ENCODE results near the gene RAB34.

- TF ChIP-seq, protein P1, sequence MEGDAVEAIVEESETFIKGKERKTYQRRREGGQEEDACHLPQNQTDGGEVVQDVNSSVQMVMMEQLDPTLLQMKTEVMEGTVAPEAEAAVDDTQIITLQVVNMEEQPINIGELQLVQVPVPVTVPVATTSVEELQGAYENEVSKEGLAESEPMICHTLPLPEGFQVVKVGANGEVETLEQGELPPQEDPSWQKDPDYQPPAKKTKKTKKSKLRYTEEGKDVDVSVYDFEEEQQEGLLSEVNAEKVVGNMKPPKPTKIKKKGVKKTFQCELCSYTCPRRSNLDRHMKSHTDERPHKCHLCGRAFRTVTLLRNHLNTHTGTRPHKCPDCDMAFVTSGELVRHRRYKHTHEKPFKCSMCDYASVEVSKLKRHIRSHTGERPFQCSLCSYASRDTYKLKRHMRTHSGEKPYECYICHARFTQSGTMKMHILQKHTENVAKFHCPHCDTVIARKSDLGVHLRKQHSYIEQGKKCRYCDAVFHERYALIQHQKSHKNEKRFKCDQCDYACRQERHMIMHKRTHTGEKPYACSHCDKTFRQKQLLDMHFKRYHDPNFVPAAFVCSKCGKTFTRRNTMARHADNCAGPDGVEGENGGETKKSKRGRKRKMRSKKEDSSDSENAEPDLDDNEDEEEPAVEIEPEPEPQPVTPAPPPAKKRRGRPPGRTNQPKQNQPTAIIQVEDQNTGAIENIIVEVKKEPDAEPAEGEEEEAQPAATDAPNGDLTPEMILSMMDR (conservative IDR thresholded peaks at IDR 0.05; ENCODE audit: low read length), result no peak
- TF ChIP-seq EZH2phosphoT487 (IDR thresholded peaks at IDR 0.05; ENCODE audit: borderline replicate concordance, low read depth, low read length), result no peak
Measured at GRCh38 chr17:28749516-28750177, 32.0 kb upstream of the RAB34 start.
